ENCODE data around the gene SCGB3A1.

SCGB3A1 gene

DNA sequence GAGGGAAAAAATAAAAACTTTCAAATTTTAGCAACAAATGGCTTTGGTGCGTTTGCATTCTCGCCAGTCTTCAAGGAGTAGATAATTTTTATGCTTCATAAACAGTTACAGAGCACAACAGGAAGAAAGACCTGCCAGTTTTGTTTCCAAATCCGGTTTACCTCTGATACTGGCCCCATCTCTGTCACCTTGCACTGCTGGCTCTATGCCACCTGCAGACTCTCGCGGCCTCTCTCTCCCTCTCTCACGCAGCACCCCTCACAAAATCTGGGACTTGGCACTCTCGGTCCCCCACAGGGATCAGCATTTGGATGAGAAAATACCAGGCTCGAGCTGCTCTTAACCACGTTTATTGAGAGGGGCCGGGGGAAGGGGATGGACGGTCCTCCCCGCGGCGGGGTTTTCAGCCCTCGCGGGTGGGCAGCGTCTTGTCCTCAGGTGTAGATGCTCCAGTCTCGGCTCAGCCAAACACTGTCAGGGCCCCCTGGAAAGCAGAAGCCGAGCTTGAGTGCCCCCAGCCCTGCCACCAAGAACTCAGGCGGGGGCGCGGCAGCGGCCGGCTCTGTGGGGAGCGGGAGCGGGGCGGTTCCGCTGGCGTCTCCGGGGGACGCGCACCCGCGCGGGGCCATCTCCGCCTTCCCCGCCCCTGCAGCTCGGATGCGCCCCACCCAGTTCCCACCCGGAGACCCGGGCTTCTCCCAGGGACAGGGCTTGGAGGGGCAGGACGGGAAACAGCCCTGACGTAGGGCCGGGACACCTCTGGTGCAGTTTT is 1.3 kb downstream of the SCGB3A1 start:
- peak overlapping the region; percentile 17 for H3K4me3 ChIP-seq (ENCODE audit: insufficient read depth, low read depth, low read length, poor library complexity, severe bottlenecking)
- no peaks in the 10 kb centered on the region for H3K9me3 ChIP-seq (ENCODE audit: control insufficient read depth, low read length)
- no peaks in the 10 kb centered on the region for H3K36me3 ChIP-seq (ENCODE audit: control insufficient read depth, insufficient read depth, low read length)
- peaks cover 2% of the 10 kb centered on the region for H3K4me1 ChIP-seq (ENCODE audit: control insufficient read depth, insufficient read depth, low read length, poor library complexity, severe bottlenecking)
- no peak overlapping the region for H3K27ac ChIP-seq (ENCODE audit: insufficient read depth, low read length, poor library complexity, severe bottlenecking)
- H3K27me3 ChIP-seq (replicated peaks; ENCODE audit: control insufficient read depth, insufficient read depth, low read length, poor library complexity, severe bottlenecking): peaks cover 22% of the 10 kb centered on the region
- DNase-seq: no peak

- DNase-seq: no peak
- Histone ChIP-seq H3K9me3 (ENCODE audit: control insufficient read depth, low read length) (no peaks in the 10 kb centered on the region), H3K4me3 (ENCODE audit: insufficient read depth, low read depth, low read length, poor library complexity, severe bottlenecking) (no peak overlapping the region), H3K36me3 (ENCODE audit: control insufficient read depth, insufficient read depth, low read length) (no peaks in the 10 kb centered on the region), H3K27me3 (replicated peaks; ENCODE audit: control insufficient read depth, insufficient read depth, low read length, poor library complexity, severe bottlenecking) (peaks cover 21% of the 10 kb centered on the region), H3K27ac (ENCODE audit: insufficient read depth, low read length, poor library complexity, severe bottlenecking) (no peak overlapping the region), H3K4me1 (ENCODE audit: control insufficient read depth, insufficient read depth, low read length, poor library complexity, severe bottlenecking) (peaks cover 2% of the 10 kb centered on the region)
These were observed 4.4 kb downstream of the SCGB3A1 start for GRCh38 chr5:180586870-180587269.

GRCh38 chr5:180586204-180586603 is 5.1 kb downstream of the SCGB3A1 start:
- H3K36me3 ChIP-seq (ENCODE audit: control insufficient read depth, insufficient read depth, low read length): no peaks in the 10 kb centered on the region
- peaks cover 14% of the 10 kb centered on the region for H3K27me3 ChIP-seq (replicated peaks; ENCODE audit: control insufficient read depth, insufficient read depth, low read length, poor library complexity, severe bottlenecking)
- H3K27ac ChIP-seq (ENCODE audit: insufficient read depth, low read length, poor library complexity, severe bottlenecking): no peak overlapping the region
- peaks cover 2% of the 10 kb centered on the region for H3K4me1 ChIP-seq (ENCODE audit: control insufficient read depth, insufficient read depth, low read length, poor library complexity, severe bottlenecking)
- H3K4me3 ChIP-seq (ENCODE audit: insufficient read depth, low read depth, low read length, poor library complexity, severe bottlenecking): no peak overlapping the region
- DNase-seq: no peak
- no peaks in the 10 kb centered on the region for H3K9me3 ChIP-seq (ENCODE audit: control insufficient read depth, low read length)

GRCh38 chr5:180583738-180584137 is 7.6 kb downstream of the SCGB3A1 start:
- no peaks in the 10 kb centered on the region for H3K27me3 ChIP-seq (replicated peaks; ENCODE audit: control insufficient read depth, insufficient read depth, low read length, poor library complexity, severe bottlenecking)
- DNase-seq: no peak
- no peak overlapping the region for H3K27ac ChIP-seq (ENCODE audit: insufficient read depth, low read length, poor library complexity, severe bottlenecking)
- no peaks in the 10 kb centered on the region for H3K9me3 ChIP-seq (ENCODE audit: control insufficient read depth, low read length)
- H3K4me1 ChIP-seq (ENCODE audit: control insufficient read depth, insufficient read depth, low read length, poor library complexity, severe bottlenecking): no peaks in the 10 kb centered on the region
- H3K36me3 ChIP-seq (ENCODE audit: control insufficient read depth, insufficient read depth, low read length): no peaks in the 10 kb centered on the region
- H3K4me3 ChIP-seq (ENCODE audit: insufficient read depth, low read depth, low read length, poor library complexity, severe bottlenecking): no peak overlapping the region

- Histone ChIP-seq H3K4me3 (ENCODE audit: insufficient read depth, low read depth, low read length, poor library complexity, severe bottlenecking) (no peak overlapping the region), H3K4me1 (ENCODE audit: control insufficient read depth, insufficient read depth, low read length, poor library complexity, severe bottlenecking) (no peaks in the 10 kb centered on the region), H3K36me3 (ENCODE audit: control insufficient read depth, insufficient read depth, low read length) (no peaks in the 10 kb centered on the region), H3K27ac (ENCODE audit: insufficient read depth, low read length, poor library complexity, severe bottlenecking) (no peak overlapping the region), H3K9me3 (ENCODE audit: control insufficient read depth, low read length) (no peaks in the 10 kb centered on the region), H3K27me3 (replicated peaks; ENCODE audit: control insufficient read depth, insufficient read depth, low read length, poor library complexity, severe bottlenecking) (no peaks in the 10 kb centered on the region)
- no peak for DNase-seq
These were observed 10.6 kb downstream of the SCGB3A1 start for GRCh38 chr5:180580681-180581080.

DNA sequence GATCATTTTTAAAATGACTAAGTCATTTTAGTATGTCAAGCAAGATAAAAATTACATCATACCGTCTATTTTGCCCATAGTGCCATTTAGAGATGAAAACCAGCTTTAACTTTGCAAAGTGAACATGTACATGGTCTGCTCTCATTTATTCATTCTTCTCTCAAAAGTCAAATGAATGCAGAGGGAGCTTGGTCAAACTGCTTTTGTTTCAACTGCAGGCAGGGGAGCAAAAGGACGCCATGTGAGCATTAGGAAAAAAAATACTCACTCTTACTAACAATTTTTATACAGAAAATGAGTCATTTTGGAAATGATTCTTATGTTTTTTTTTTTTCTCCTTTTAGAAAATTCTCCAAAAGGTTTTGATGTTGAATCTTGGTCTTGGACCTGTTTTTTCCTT is 15.7 kb downstream of the SCGB3A1 start:
- Histone ChIP-seq H3K9me3 (ENCODE audit: control insufficient read depth, low read length) (no peaks in the 10 kb centered on the region), H3K27me3 (replicated peaks; ENCODE audit: control insufficient read depth, insufficient read depth, low read length, poor library complexity, severe bottlenecking) (no peaks in the 10 kb centered on the region), H3K4me3 (ENCODE audit: insufficient read depth, low read depth, low read length, poor library complexity, severe bottlenecking) (no peak overlapping the region), H3K4me1 (ENCODE audit: control insufficient read depth, insufficient read depth, low read length, poor library complexity, severe bottlenecking) (no peaks in the 10 kb centered on the region), H3K27ac (ENCODE audit: insufficient read depth, low read length, poor library complexity, severe bottlenecking) (no peak overlapping the region), H3K36me3 (ENCODE audit: control insufficient read depth, insufficient read depth, low read length) (peaks cover 17% of the 10 kb centered on the region)
- no peak for DNase-seq

DNA sequence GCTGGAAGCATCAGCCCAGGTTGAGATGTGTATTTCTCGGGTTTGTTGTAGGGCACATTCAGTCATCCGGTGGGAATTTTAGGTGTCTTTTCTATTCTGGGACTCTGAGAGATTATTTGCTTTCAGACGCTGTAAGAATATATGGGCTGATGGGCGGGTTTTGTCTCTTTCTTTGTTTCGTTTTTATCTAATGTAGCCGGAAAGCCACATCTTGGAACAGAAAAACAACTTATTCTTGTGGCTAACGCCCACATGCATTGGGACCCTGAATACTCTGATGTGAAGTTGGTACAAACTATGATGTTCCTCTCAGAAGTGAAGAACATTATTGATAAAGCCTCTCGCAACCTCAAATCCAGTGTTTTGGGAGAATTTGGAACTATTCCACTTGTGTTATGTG is 22.4 kb downstream of the SCGB3A1 start:
- Histone ChIP-seq H3K4me3 (ENCODE audit: insufficient read depth, low read depth, low read length, poor library complexity, severe bottlenecking) (no peak overlapping the region), H3K27me3 (replicated peaks; ENCODE audit: control insufficient read depth, insufficient read depth, low read length, poor library complexity, severe bottlenecking) (no peaks in the 10 kb centered on the region), H3K9me3 (ENCODE audit: control insufficient read depth, low read length) (no peaks in the 10 kb centered on the region), H3K4me1 (ENCODE audit: control insufficient read depth, insufficient read depth, low read length, poor library complexity, severe bottlenecking) (no peaks in the 10 kb centered on the region), H3K36me3 (ENCODE audit: control insufficient read depth, insufficient read depth, low read length) (peaks cover 28% of the 10 kb centered on the region), H3K27ac (ENCODE audit: insufficient read depth, low read length, poor library complexity, severe bottlenecking) (no peak overlapping the region)
- DNase-seq: no peak

- Histone ChIP-seq H3K4me3 (ENCODE audit: insufficient read depth, low read depth, low read length, poor library complexity, severe bottlenecking) (no peak overlapping the region), H3K9me3 (ENCODE audit: control insufficient read depth, low read length) (no peaks in the 10 kb centered on the region), H3K36me3 (ENCODE audit: control insufficient read depth, insufficient read depth, low read length) (peaks cover 17% of the 10 kb centered on the region), H3K27ac (ENCODE audit: insufficient read depth, low read length, poor library complexity, severe bottlenecking) (no peak overlapping the region), H3K4me1 (ENCODE audit: control insufficient read depth, insufficient read depth, low read length, poor library complexity, severe bottlenecking) (no peaks in the 10 kb centered on the region), H3K27me3 (replicated peaks; ENCODE audit: control insufficient read depth, insufficient read depth, low read length, poor library complexity, severe bottlenecking) (no peaks in the 10 kb centered on the region)
- no peak for DNase-seq
These were observed 27.3 kb downstream of the SCGB3A1 start for GRCh38 chr5:180563994-180564393.

DNA sequence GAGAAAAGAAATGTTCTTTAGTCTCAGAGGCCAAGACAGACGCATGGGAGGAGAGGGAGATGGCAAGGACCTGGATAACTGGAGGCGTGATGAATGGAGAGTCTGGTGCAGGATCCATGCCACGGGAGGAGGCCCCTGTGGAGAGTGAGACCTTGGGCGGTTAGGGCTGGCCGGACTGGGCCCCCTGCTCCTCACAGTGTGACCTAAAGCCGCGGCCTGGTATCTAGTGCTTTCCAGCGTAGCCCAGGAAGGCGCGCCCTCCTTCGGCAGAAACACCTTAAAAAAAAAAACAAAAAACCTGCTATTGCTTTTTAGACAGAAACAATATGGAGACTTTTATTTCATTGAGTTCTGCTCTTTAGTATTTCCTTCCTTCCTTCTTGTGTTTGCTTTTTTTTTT is 33.1 kb downstream of the SCGB3A1 start:
- H3K4me3 ChIP-seq (ENCODE audit: insufficient read depth, low read depth, low read length, poor library complexity, severe bottlenecking): no peak overlapping the region
- no peaks in the 10 kb centered on the region for H3K36me3 ChIP-seq (ENCODE audit: control insufficient read depth, insufficient read depth, low read length)
- no peaks in the 10 kb centered on the region for H3K9me3 ChIP-seq (ENCODE audit: control insufficient read depth, low read length)
- DNase-seq: no peak
- H3K27me3 ChIP-seq (replicated peaks; ENCODE audit: control insufficient read depth, insufficient read depth, low read length, poor library complexity, severe bottlenecking): no peaks in the 10 kb centered on the region
- H3K27ac ChIP-seq (ENCODE audit: insufficient read depth, low read length, poor library complexity, severe bottlenecking): no peak overlapping the region
- H3K4me1 ChIP-seq (ENCODE audit: control insufficient read depth, insufficient read depth, low read length, poor library complexity, severe bottlenecking): no peaks in the 10 kb centered on the region

- Histone ChIP-seq H3K9me3 (ENCODE audit: control insufficient read depth, low read length) (no peaks in the 10 kb centered on the region), H3K36me3 (ENCODE audit: control insufficient read depth, insufficient read depth, low read length) (no peaks in the 10 kb centered on the region), H3K27me3 (replicated peaks; ENCODE audit: control insufficient read depth, insufficient read depth, low read length, poor library complexity, severe bottlenecking) (no peaks in the 10 kb centered on the region), H3K27ac (ENCODE audit: insufficient read depth, low read length, poor library complexity, severe bottlenecking) (no peak overlapping the region), H3K4me3 (ENCODE audit: insufficient read depth, low read depth, low read length, poor library complexity, severe bottlenecking) (no peak overlapping the region), H3K4me1 (ENCODE audit: control insufficient read depth, insufficient read depth, low read length, poor library complexity, severe bottlenecking) (no peaks in the 10 kb centered on the region)
- no peak for DNase-seq
These were observed 34.0 kb downstream of the SCGB3A1 start for GRCh38 chr5:180557217-180557809.
